T-cell (primary cell): ENCODE measurements around the gene QRFP. TPM values are rescaled to one million over a fixed set of nuclear protein-coding genes. Genes with fewer than 3 reads are reported as not detected.
"Not testable (repeated sequence)": the region's sequence is repeated elsewhere in the genome, so short reads cannot be mapped to it uniquely, and the experiment has no call there.

Experiments used
- ATAC-seq, 4 experiments: fragments of 200-7000 bp in 3 of 4; fragments of 150-1000 bp in 1 of 4; cut with Tn5 transposase; replicated peaks in 1 of 4; 1 replicate in 3 of 4; 2 replicates in 1 of 4; pipeline ENCODE4 v1.10.0; 2021; ENCODE audit warnings: moderate library complexity in 3 of 4, mild to moderate bottlenecking in 2 of 4, moderate number of reproducible peaks in 1 of 4
- CTCF ChIA-PET, 2 donors: fragments of 300-600 bp; sonication (Branson Sonifier 250); formaldehyde crosslinking; loops; one replicate each; lab custom pipeline; 2022; ENCODE audit warnings: antibody characterized with exemption in 2 of 2; lab: Charles Lee
- POLR2A ChIA-PET, 2 donors: fragments of 300-600 bp; sonication (Branson Sonifier 250); formaldehyde crosslinking; loops; one replicate each; lab custom pipeline; 2022; ENCODE audit warnings: antibody characterized with exemption in 2 of 2; lab: Charles Lee
- DNase-seq, 35 experiments: peaks; one replicate each; pipeline versions ENCODE4 v3.0.0 to v3.0.0-alpha.2; 2013 to 2023
- H3K27ac ChIP-seq: one replicate; pipeline ENCODE4 v1.5.1; 2013; ENCODE audit warnings: low read length
- H3K27me3 ChIP-seq, 2 experiments: replicated peaks in 1 of 2; 1 replicate in 1 of 2; 2 replicates in 1 of 2; pipeline versions ENCODE4 v1.6.1 to v1.7.0; 2013; ENCODE audit warnings: low read length in 1 of 2, mixed read lengths in 1 of 2; ENCODE audit not compliant: control insufficient read depth in 2 of 2, insufficient read depth in 2 of 2; ENCODE audit errors: extremely low read depth in 1 of 2
- H3K36me3 ChIP-seq, 2 donors: 1 replicate in 1 of 2; 2 replicates in 1 of 2; pipeline versions ENCODE4 v1.6.1 to v1.7.0; 2013; ENCODE audit warnings: low read length in 1 of 2; ENCODE audit not compliant: control insufficient read depth in 2 of 2, insufficient read depth in 1 of 2; ENCODE audit errors: extremely low read depth in 1 of 2
- H3K4me1 ChIP-seq, 2 experiments: 1 replicate in 1 of 2; 2 replicates in 1 of 2; pipeline versions ENCODE4 v1.6.1 to v1.7.0; 2013; ENCODE audit warnings: low read length in 2 of 2, mixed read lengths in 1 of 2; ENCODE audit not compliant: insufficient read depth in 2 of 2, control insufficient read depth in 1 of 2; ENCODE audit errors: extremely low read depth in 1 of 2
- H3K4me3 ChIP-seq, 2 donors: 1 replicate in 1 of 2; 2 replicates in 1 of 2; pipeline versions ENCODE4 v1.5.1 to v1.7.0; 2013; ENCODE audit warnings: mild to moderate bottlenecking in 2 of 2, low read length in 1 of 2, moderate library complexity in 1 of 2; ENCODE audit not compliant: control insufficient read depth in 1 of 2; ENCODE audit errors: extremely low read depth in 1 of 2
- H3K9me3 ChIP-seq: 2 replicates; pipeline ENCODE4 v1.7.0; 2013
- H3K27ac Mint-ChIP-seq, 2 donors: one replicate each; pipeline ENCODE4 v1.8.0; 2020 to 2021; ENCODE audit warnings: mild to moderate bottlenecking in 2 of 2, mixed read lengths in 2 of 2
- H3K27me3 Mint-ChIP-seq, 2 donors: one replicate each; pipeline ENCODE4 v1.8.0; 2021 to 2022; ENCODE audit warnings: mixed read lengths in 2 of 2
- H3K36me3 Mint-ChIP-seq: one replicate; pipeline ENCODE4 v1.8.0; 2021; ENCODE audit warnings: mixed read lengths
- H3K4me1 Mint-ChIP-seq, 3 donors: one replicate each; pipeline ENCODE4 v1.8.0; 2020 to 2022; ENCODE audit warnings: mixed read lengths in 3 of 3, mild to moderate bottlenecking in 1 of 3
- H3K4me3 Mint-ChIP-seq, 3 donors: one replicate each; pipeline ENCODE4 v1.8.0; 2020 to 2022; ENCODE audit warnings: mild to moderate bottlenecking in 3 of 3, mixed read lengths in 3 of 3, moderate library complexity in 3 of 3
- H3K9me3 Mint-ChIP-seq, 3 donors: one replicate each; pipeline ENCODE4 v1.8.0; 2020 to 2022; ENCODE audit warnings: mixed read lengths in 3 of 3
- WGBS: methylation state at CpG from one replicate; pipeline ENCODE4 v1.1.5; 2013; ENCODE audit warnings: missing lambda C conversion rate; ENCODE audit not compliant: insufficient coverage; 5-methylcytosine and 5-hydroxymethylcytosine counted together
- total RNA-seq, 35 experiments: library from RNA in 6 of 35; stranded (reverse) in 6 of 35; fragments of 120-200 nt in 1 of 35; gene quantifications; one replicate each; pipeline versions ENCODE4 v1.2.1 to v1.2.4 and lab custom pipeline; 2013 to 2026

The QRFP gene
- total RNA-seq, 5 donors from 2014 or later (not counting 1 experiment from before 2014, with no cell fraction given) = not detected

DNA sequence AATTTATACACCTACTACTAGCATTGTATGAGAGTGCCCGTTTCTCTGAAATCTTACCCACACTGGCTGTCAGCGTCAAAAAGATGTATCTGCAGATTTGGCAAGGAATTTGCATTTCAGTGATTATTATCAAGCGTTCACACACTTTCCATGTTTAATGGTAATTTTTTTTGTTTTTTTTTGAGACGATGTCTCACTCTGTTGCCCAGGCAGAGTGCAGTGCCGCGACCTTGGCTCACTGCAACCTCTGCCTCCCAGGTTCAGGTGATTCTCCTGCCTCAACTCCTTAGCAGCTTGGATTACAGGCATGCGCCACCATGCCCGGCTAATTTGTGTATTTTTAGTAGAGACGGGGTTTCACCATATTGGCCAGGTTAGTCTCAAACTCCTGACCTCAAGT lies 47.3 kb downstream of the QRFP start:
- Mint-ChIP-seq H3K9me3 (no peaks in the 10 kb centered on the region), H3K27me3 (no peaks in the 10 kb centered on the region), H3K36me3 (no peaks in the 10 kb centered on the region), H3K4me1 (peaks cover 4 to 11% (median 6%) of the 10 kb centered on the region in 3 donors), H3K27ac (no peak overlapping the region), H3K4me3 (no peak overlapping the region)
- Histone ChIP-seq H3K27me3 (no peaks in the 10 kb centered on the region), H3K4me3 (no peak overlapping the region), H3K27ac (no peak overlapping the region), H3K36me3 (no peaks in the 10 kb centered on the region), H3K4me1 (no peaks in the 10 kb centered on the region), H3K9me3 (no peaks in the 10 kb centered on the region)
- POLR2A ChIA-PET = no interaction called here
- CTCF ChIA-PET = no interaction called here
- DNase-seq = no peak
- 100% methylated on average over 5 of the region's 9 CpGs for WGBS
- no peak for ATAC-seq

DNA sequence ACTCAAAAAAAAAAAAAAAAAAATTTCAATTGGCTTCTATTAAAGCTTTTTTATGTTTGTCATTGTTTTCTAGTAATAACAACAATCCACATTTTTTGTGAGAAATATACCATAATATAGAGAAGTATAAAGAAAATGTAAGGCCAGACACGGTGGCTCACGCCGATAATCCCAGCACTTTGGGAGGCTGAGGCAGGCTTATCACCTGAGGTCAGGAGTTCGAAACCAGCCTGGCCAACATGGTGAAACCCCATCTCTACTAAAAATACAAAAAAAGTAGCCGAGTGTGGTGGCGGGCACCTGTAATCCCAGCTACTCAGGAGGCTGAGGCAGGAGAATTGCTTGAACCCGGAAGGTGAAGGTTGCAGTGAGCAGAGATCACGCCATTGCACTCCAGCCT lies 48.1 kb downstream of the QRFP start:
- H3K4me3 Mint-ChIP-seq, H3K36me3 ChIP-seq, ATAC-seq, H3K27me3 ChIP-seq, H3K9me3 Mint-ChIP-seq, DNase-seq, H3K36me3 Mint-ChIP-seq, H3K27ac ChIP-seq, H3K27ac Mint-ChIP-seq, H3K27me3 Mint-ChIP-seq, CTCF ChIA-PET, H3K4me1 ChIP-seq, H3K9me3 ChIP-seq, H3K4me3 ChIP-seq: not testable (repeated sequence)
- 100% methylated on average over 1 of the region's 8 CpGs for WGBS
- POLR2A ChIA-PET = interaction anchor here in 1 of 2 donors (0.6 kb wide), 1 partner anchor 152 kb away, joined by 3 read pairs; no protein-coding TSS in a partner anchor
- H3K4me1 Mint-ChIP-seq = peaks cover 12 to 18% (median 12%) of the 10 kb centered on the region in 3 donors

DNA sequence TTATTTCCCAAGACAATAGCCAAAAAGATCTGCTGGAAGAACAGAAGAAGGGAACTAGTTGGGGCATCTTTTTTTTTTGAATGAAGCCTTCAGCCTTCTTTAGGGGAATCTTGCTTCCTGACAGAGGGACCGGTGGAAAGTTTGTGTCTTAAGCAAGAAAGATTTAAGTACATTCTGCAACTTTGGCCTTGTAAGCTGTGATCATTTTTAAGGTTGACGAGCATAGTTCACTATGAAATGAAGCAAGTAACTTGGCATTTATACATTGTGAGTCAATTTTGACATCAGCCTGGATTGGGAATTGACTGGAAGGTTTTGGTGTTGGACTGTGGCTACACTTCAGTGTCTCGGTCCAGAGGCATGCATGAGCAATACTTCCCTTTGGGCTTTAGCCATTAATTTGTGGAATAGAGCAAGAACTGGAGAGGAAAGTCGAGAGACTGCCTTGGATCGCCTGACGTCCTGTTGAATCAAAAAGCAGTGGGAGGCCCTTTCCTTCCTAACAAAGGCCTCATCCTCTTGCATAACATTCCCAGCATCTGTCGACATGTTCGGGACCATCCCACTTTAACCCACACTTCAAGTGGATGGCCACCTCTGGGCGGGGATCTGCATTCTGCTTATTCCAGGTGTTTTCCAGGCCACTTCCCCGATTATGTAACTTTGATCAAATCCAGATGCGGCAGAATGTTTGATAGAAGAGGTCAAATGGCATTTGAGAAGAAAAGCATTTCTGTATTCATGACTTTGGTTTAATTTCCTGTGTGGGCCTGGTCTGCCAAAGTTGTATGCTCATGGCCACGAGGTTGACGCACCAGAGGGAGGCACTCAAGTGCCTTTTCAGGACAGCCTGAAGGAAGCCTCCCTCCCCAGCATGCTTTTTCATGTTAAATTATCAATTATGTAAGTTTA lies 49.0 kb downstream of the QRFP start:
- Histone ChIP-seq H3K27me3 (no peaks in the 10 kb centered on the region), H3K4me1 (peaks cover 0 to 4% of the 10 kb centered on the region in 2 experiments), H3K9me3 (no peaks in the 10 kb centered on the region), H3K27ac (no peak overlapping the region), H3K36me3 (no peaks in the 10 kb centered on the region), H3K4me3 (no peak overlapping the region)
- Mint-ChIP-seq H3K4me1 (peaks cover 20 to 27% (median 20%) of the 10 kb centered on the region in 3 donors), H3K27me3 (no peaks in the 10 kb centered on the region), H3K9me3 (no peaks in the 10 kb centered on the region), H3K27ac (peak overlapping the region in 1 of 2 donors; percentile 52), H3K4me3 (no peak overlapping the region), H3K36me3 (no peaks in the 10 kb centered on the region)
- no peak for ATAC-seq
- DNase-seq = no peak
- POLR2A ChIA-PET = no interaction called here
- WGBS = 96% methylated on average over 9 of the region's 13 CpGs
- CTCF ChIA-PET = interaction anchor here in 1 of 2 donors (0.6 kb wide), 1 partner anchor 11 kb away, joined by 3 read pairs; no protein-coding TSS in a partner anchor

DNA sequence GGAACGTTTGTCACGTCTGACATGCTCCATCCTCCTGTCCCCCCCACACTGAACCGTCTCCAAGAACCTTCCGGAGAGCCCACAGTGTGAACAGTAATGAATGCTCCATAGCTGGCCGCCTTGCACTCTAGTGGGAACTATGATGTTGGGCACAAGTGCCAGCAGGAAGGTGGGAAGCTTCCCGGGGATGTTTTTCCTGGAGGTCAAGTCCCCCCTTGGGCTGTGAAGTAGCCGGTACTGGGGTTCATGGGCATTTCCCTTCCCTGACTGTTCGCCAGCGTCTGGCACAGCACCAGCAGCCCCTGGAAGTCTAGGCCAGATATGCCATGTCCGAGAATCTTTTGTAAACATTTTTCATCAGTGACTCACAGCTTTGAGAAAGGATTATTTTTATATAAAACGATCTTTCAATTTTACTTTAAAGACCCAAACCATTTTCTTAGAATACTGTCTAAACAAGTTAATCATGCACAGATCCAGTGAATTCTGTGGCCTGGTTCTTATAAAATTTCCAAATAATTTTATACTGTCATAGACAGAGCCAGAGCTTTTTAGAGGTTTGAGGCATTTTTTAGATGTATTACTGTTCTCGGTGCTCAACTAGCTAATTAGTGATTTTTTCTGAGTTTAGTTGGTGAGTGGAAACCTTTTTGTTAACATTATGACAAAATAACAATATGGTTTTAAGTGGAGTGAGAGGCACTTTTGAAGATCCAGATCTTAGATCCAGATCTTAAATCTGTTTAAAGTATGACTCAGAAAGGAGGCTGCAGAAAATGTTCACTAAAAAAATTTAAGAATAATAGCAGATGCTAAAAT lies 49.9 kb downstream of the QRFP start:
- CTCF ChIA-PET = interaction anchor here (0.6 to 0.7 kb wide), 2 partner anchors 12 to 289 kb away, joined by 3 to 4 read pairs; no protein-coding TSS in a partner anchor
- POLR2A ChIA-PET = interaction anchor here in 1 of 2 donors (0.6 kb wide), 1 partner anchor 200 kb away, joined by 3 read pairs; no protein-coding TSS in a partner anchor
- ATAC-seq = no peak

DNA sequence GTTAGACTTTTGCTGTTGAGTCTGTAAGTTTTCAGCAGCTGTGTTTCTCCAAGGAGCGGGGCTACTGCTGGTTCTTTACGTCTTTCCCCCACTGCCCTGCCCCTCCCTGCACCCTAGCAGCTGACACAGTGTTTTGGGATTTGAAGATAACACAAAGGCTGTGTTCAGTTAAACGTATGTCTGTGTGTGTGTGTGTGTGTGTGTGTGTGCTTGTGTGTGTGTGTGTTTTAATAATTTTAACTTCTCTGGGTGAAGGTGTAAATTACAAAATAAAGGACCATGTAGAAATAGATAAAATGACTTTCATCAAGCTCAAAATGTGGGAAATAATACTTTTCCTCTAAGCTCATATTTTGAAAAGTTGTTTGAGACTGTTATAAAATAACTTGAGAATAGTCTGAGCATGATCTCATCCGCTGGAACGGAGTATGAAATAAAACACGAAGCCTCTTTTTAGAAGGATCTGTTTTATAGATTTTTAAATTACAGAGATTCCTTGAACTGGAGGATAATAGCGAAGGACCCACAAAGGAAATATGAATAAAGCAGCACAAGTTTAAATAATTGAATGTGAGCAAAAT lies 50.6 kb downstream of the QRFP start:
- ATAC-seq (no peak), DNase-seq (no peak)
- Mint-ChIP-seq H3K9me3 (no peaks in the 10 kb centered on the region), H3K4me3 (no peak overlapping the region), H3K4me1 (peaks cover 30 to 36% (median 31%) of the 10 kb centered on the region in 3 donors), H3K27me3 (no peaks in the 10 kb centered on the region), H3K36me3 (no peaks in the 10 kb centered on the region), H3K27ac (no peak overlapping the region)
- 96% methylated on average over 3 of the region's 7 CpGs for WGBS
- Histone ChIP-seq H3K36me3 (no peaks in the 10 kb centered on the region), H3K27me3 (no peaks in the 10 kb centered on the region), H3K4me3 (no peak overlapping the region), H3K4me1 (peaks cover 0 to 4% of the 10 kb centered on the region in 2 experiments), H3K27ac (no peak overlapping the region), H3K9me3 (no peaks in the 10 kb centered on the region)
- POLR2A ChIA-PET = interaction anchor here in 1 of 2 donors (0.6 kb wide), 2 partner anchors 194 to 200 kb away, joined by 3 read pairs; no protein-coding TSS in a partner anchor
- CTCF ChIA-PET = interaction anchor here (0.6 to 0.7 kb wide), 2 partner anchors 60 to 289 kb away, joined by 4 to 8 read pairs; no protein-coding TSS in a partner anchor

More for the DNA sequence above, 49.9 kb downstream of the QRFP start:
- no peaks in the 10 kb centered on the region for H3K36me3 ChIP-seq
- peaks cover 0 to 4% of the 10 kb centered on the region in 2 experiments for H3K4me1 ChIP-seq
- Mint-ChIP-seq H3K27ac (peak overlapping the region in 1 of 2 donors; percentile 52), H3K27me3 (no peaks in the 10 kb centered on the region), H3K9me3 (no peaks in the 10 kb centered on the region), H3K4me3 (no peak overlapping the region), H3K4me1 (peaks cover 29 to 35% (median 29%) of the 10 kb centered on the region in 3 donors), H3K36me3 (no peaks in the 10 kb centered on the region)
- H3K4me3 ChIP-seq = no peak overlapping the region
- 100% methylated on average over 3 of the region's 12 CpGs for WGBS
- H3K27ac ChIP-seq = no peak overlapping the region
- H3K27me3 ChIP-seq = no peaks in the 10 kb centered on the region
- no peaks in the 10 kb centered on the region for H3K9me3 ChIP-seq
- DNase-seq = no peak
